ENCODE data around the gene AGAP1. TPM values are rescaled to one million over a fixed set of nuclear protein-coding genes. Genes with fewer than 3 reads are reported as not detected.
"Not testable (repeated sequence)": the region's sequence is repeated elsewhere in the genome, so short reads cannot be mapped to it uniquely, and the experiment has no call there.

Gene AGAP1
- total RNA-seq, 1 donor, result 18.5 TPM

- H3K9me3 ChIP-seq (ENCODE audit: low read depth, low read length), result no peaks in the 10 kb centered on the region
- DNase-seq (ENCODE audit: insufficient read length, low spot score, missing footprints), result no peak
- no peaks in the 10 kb centered on the region for H4K20me1 ChIP-seq (ENCODE audit: insufficient read depth, low read length)
- no peak overlapping the region for H2AFZ ChIP-seq (ENCODE audit: low read length)
- H3K4me3 ChIP-seq (ENCODE audit: insufficient read depth, low read length), result no peak overlapping the region
- H3K4me1 ChIP-seq (ENCODE audit: insufficient read depth, low read length), result no peaks in the 10 kb centered on the region
- H3K4me2 ChIP-seq (ENCODE audit: insufficient read depth, low read length), result no peak overlapping the region
- H3K36me3 ChIP-seq (ENCODE audit: insufficient read depth, low read length), result peaks cover 9% of the 10 kb centered on the region
- H3K27ac ChIP-seq (ENCODE audit: low read depth, low read length), result no peak overlapping the region
- TF ChIP-seq CTCF (IDR thresholded peaks at IDR 0.05; ENCODE audit: extremely low read depth, low read depth, low read length), result no peak
- H3K79me2 ChIP-seq (ENCODE audit: insufficient read depth, low read length), result no peaks in the 10 kb centered on the region
- no peaks in the 10 kb centered on the region for H3K27me3 ChIP-seq (ENCODE audit: insufficient read depth, low read length)
These were observed 270.0 kb downstream of the AGAP1 start for GRCh38 chr2:235763816-235764215.

DNA sequence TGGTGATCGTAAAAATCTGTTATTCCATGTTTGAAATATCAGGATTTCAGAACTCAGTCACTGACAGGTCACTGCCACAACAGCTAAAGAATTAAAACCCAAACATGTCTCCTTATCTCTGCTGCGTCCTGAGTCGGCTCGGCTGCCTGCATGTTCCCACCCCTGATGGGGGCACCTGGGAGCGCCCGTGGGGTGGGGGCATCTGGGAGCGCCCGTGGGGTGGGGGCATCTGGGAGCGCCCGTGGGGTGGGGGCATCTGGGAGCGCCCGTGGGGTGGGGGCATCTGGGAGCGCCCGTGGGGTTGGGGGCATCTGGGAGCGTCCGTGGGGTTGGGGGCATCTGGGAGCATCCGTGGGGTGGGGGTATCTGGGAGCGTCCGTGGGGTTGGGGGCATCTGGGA lies 270.6 kb downstream of the AGAP1 start:
- not testable (repeated sequence) for H4K20me1 ChIP-seq (ENCODE audit: insufficient read depth, low read length); H3K36me3 ChIP-seq (ENCODE audit: insufficient read depth, low read length); H3K9me3 ChIP-seq (ENCODE audit: low read depth, low read length); DNase-seq (ENCODE audit: insufficient read length, low spot score, missing footprints); H3K4me3 ChIP-seq (ENCODE audit: insufficient read depth, low read length); H3K4me2 ChIP-seq (ENCODE audit: insufficient read depth, low read length); H2AFZ ChIP-seq (ENCODE audit: low read length); H3K79me2 ChIP-seq (ENCODE audit: insufficient read depth, low read length); H3K27ac ChIP-seq (ENCODE audit: low read depth, low read length); H3K27me3 ChIP-seq (ENCODE audit: insufficient read depth, low read length); H3K4me1 ChIP-seq (ENCODE audit: insufficient read depth, low read length)

GRCh38 chr2:235765181-235765820 lies 271.5 kb downstream of the AGAP1 start:
- Histone ChIP-seq H3K4me2 (ENCODE audit: insufficient read depth, low read length) (no peak overlapping the region), H3K27me3 (ENCODE audit: insufficient read depth, low read length) (no peaks in the 10 kb centered on the region), H3K36me3 (ENCODE audit: insufficient read depth, low read length) (peaks cover 9% of the 10 kb centered on the region), H3K4me3 (ENCODE audit: insufficient read depth, low read length) (no peak overlapping the region), H3K27ac (ENCODE audit: low read depth, low read length) (peak overlapping the region; percentile 8), H2AFZ (ENCODE audit: low read length) (no peak overlapping the region), H3K4me1 (ENCODE audit: insufficient read depth, low read length) (no peaks in the 10 kb centered on the region), H3K9me3 (ENCODE audit: low read depth, low read length) (no peaks in the 10 kb centered on the region), H3K79me2 (ENCODE audit: insufficient read depth, low read length) (no peaks in the 10 kb centered on the region), H4K20me1 (ENCODE audit: insufficient read depth, low read length) (no peaks in the 10 kb centered on the region)
- DNase-seq (ENCODE audit: insufficient read length, low spot score, missing footprints), result peak; percentile 92
- TF ChIP-seq CTCF (IDR thresholded peaks at IDR 0.05; ENCODE audit: extremely low read depth, low read depth, low read length), result no peak

DNA sequence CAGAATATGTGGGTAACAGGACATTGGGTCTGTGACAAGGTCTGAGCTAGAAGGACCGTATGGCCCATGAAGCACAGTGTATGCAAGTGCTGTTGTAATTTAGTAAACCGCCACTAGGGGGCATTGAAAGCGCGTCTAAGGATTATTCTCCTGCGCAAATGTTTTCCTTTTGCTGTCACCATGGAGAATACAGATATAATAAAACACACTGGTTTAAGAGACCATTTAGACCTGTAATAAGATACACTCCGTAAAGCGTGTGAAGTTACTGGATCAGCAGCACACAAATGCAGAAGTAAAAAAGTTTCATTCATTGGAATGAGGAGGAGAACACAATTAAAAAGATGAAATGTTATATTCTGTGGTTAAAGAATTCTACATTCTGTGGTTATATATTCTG lies 272.4 kb downstream of the AGAP1 start:
- H3K4me1 ChIP-seq (ENCODE audit: insufficient read depth, low read length), result no peaks in the 10 kb centered on the region
- DNase-seq (ENCODE audit: insufficient read length, low spot score, missing footprints), result peak; percentile 98
- no peaks in the 10 kb centered on the region for H4K20me1 ChIP-seq (ENCODE audit: insufficient read depth, low read length)
- H3K27me3 ChIP-seq (ENCODE audit: insufficient read depth, low read length), result no peaks in the 10 kb centered on the region
- no peak overlapping the region for H3K4me2 ChIP-seq (ENCODE audit: insufficient read depth, low read length)
- no peaks in the 10 kb centered on the region for H3K79me2 ChIP-seq (ENCODE audit: insufficient read depth, low read length)
- H3K27ac ChIP-seq (ENCODE audit: low read depth, low read length), result peak overlapping the region; percentile 33
- H2AFZ ChIP-seq (ENCODE audit: low read length), result no peak overlapping the region
- no peak overlapping the region for H3K4me3 ChIP-seq (ENCODE audit: insufficient read depth, low read length)
- H3K36me3 ChIP-seq (ENCODE audit: insufficient read depth, low read length), result peaks cover 9% of the 10 kb centered on the region
- TF ChIP-seq CTCF (IDR thresholded peaks at IDR 0.05; ENCODE audit: extremely low read depth, low read depth, low read length), result peak; percentile 94
- H3K9me3 ChIP-seq (ENCODE audit: low read depth, low read length), result no peaks in the 10 kb centered on the region
